Small intestine (tissue), 7 donors: ENCODE data around the gene DNAJC5. TPM values are rescaled to one million over a fixed set of nuclear protein-coding genes. Genes with fewer than 3 reads are reported as not detected.
"Not testable (repeated sequence)": the region's sequence is repeated elsewhere in the genome, so short reads cannot be mapped to it uniquely, and the experiment has no call there.

Experiments
- DNase-seq, 2 donors: peaks; one replicate each; pipeline versions ENCODE4 v3.0.0 to v3.0.0-alpha.2; 2013
- FAIRE-seq: peaks from 2 replicates; lab custom pipeline; 2012; peaks lifted over from hg19 to GRCh38; lab: Jason Lieb, UNC
- H3K27ac ChIP-seq, 3 donors: one replicate each; pipeline ENCODE4 v1.5.1; 2013; ENCODE audit warnings: low read length in 2 of 3, mild to moderate bottlenecking in 2 of 3, control low read depth in 1 of 3, inconsistent platforms in 1 of 3, low read depth in 1 of 3, moderate library complexity in 1 of 3
- H3K27me3 ChIP-seq, 3 donors: one replicate each; pipeline ENCODE4 v1.6.1; 2013; ENCODE audit warnings: low read length in 3 of 3, inconsistent platforms in 1 of 3; ENCODE audit not compliant: control insufficient read depth in 3 of 3, insufficient read depth in 3 of 3
- H3K36me3 ChIP-seq, 3 donors: one replicate each; pipeline ENCODE4 v1.6.1; 2013; ENCODE audit warnings: low read length in 3 of 3, inconsistent platforms in 1 of 3, low read depth in 1 of 3, mild to moderate bottlenecking in 1 of 3, moderate library complexity in 1 of 3; ENCODE audit not compliant: control insufficient read depth in 3 of 3, insufficient read depth in 2 of 3
- H3K4me1 ChIP-seq, 3 donors: one replicate each; pipeline ENCODE4 v1.6.1; 2013; ENCODE audit warnings: low read length in 2 of 3, inconsistent platforms in 1 of 3, low read depth in 1 of 3, mild to moderate bottlenecking in 1 of 3, moderate library complexity in 1 of 3; ENCODE audit not compliant: control insufficient read depth in 3 of 3, insufficient read depth in 2 of 3
- H3K4me3 ChIP-seq, 3 donors: one replicate each; pipeline ENCODE4 v1.5.1; 2013; ENCODE audit warnings: low read length in 3 of 3, control low read depth in 1 of 3, inconsistent platforms in 1 of 3, low read depth in 1 of 3, mild to moderate bottlenecking in 1 of 3, moderate library complexity in 1 of 3
- H3K9me3 ChIP-seq, 2 donors: one replicate each; pipeline ENCODE4 v1.6.1; 2013; ENCODE audit warnings: low read depth in 1 of 2, low read length in 1 of 2; ENCODE audit not compliant: control insufficient read depth in 2 of 2, insufficient read depth in 1 of 2
- WGBS, 3 donors: extraction: QIAGEN DNeasy Blood & Tissue Kit; methylation state at CpG; one replicate each; pipeline ENCODE4 v1.1.7; 2013; 5-methylcytosine and 5-hydroxymethylcytosine counted together
- polyA plus RNA-seq, 4 donors: library from polyadenylated mRNA; stranded (reverse) in 3 of 4; unstranded in 1 of 4; fragments of 200-250 nt in 3 of 4; fragments of 120-200 nt in 1 of 4; gene quantifications; one replicate each; pipeline versions ENCODE4 v1.2.1 to v1.2.3, GENCODE V29; 2013
- donor health status: healthy with polysubstance abuse.
- donor health status: control.
- donor health status: control.
- donor health status: Bipolar disorder and iron deficiency.
- donor health status: healthy.

The DNAJC5 gene
- polyA plus RNA-seq, 4 donors = 20.6 to 52.3 (median 40.3) TPM

GRCh38 chr20:63919130-63919529, 24.2 kb downstream of the DNAJC5 start:
- Histone ChIP-seq H3K27ac (no peak overlapping the region), H3K9me3 (peaks cover 0 to 15% of the 10 kb centered on the region in 2 donors), H3K27me3 (no peaks in the 10 kb centered on the region), H3K36me3 (peaks cover 4 to 41% (median 5%) of the 10 kb centered on the region in 3 donors), H3K4me3 (no peak overlapping the region), H3K4me1 (peaks cover 0 to 1% (median 0%) of the 10 kb centered on the region in 3 donors)
- DNase-seq (no peak), FAIRE-seq (no peak)
- 90 to 96% (median 96%) methylated on average over 18 to 19 of the region's 19 CpGs for WGBS, 3 donors

GRCh38 chr20:63920226-63920625, 25.3 kb downstream of the DNAJC5 start:
- 93 to 96% (median 96%) methylated on average over 20 to 23 of the region's 23 CpGs for WGBS, 3 donors
- H3K27ac ChIP-seq = no peak overlapping the region
- peaks cover 4 to 43% (median 5%) of the 10 kb centered on the region in 3 donors for H3K36me3 ChIP-seq
- DNase-seq (no peak), FAIRE-seq (no peak)
- no peaks in the 10 kb centered on the region for H3K4me1 ChIP-seq
- H3K9me3 ChIP-seq = peaks cover 0 to 10% of the 10 kb centered on the region in 2 donors
- no peaks in the 10 kb centered on the region for H3K27me3 ChIP-seq
- H3K4me3 ChIP-seq = no peak overlapping the region

GRCh38 chr20:63923651-63924050, 28.7 kb downstream of the DNAJC5 start:
- Histone ChIP-seq H3K4me3 (no peak overlapping the region), H3K27me3 (no peaks in the 10 kb centered on the region), H3K9me3 (no peaks in the 10 kb centered on the region), H3K36me3 (peaks cover 6 to 50% (median 12%) of the 10 kb centered on the region in 3 donors), H3K27ac (no peak overlapping the region), H3K4me1 (no peaks in the 10 kb centered on the region)
- 73 to 89% (median 85%) methylated on average over 8 of the region's 8 CpGs for WGBS, 3 donors
- DNase-seq (no peak), FAIRE-seq (no peak)

GRCh38 chr20:63924241-63924640, 29.3 kb downstream of the DNAJC5 start:
- no peak for FAIRE-seq
- no peak overlapping the region for H3K4me3 ChIP-seq

GRCh38 chr20:63926298-63926697, 31.4 kb downstream of the DNAJC5 start:
- Histone ChIP-seq H3K4me1 (no peaks in the 10 kb centered on the region), H3K9me3 (no peaks in the 10 kb centered on the region), H3K4me3 (no peak overlapping the region), H3K36me3 (peaks cover 17 to 65% (median 21%) of the 10 kb centered on the region in 3 donors), H3K27ac (no peak overlapping the region), H3K27me3 (no peaks in the 10 kb centered on the region)
- DNase-seq (no peak), FAIRE-seq (no peak)
- WGBS, 3 donors = 80 to 83% (median 81%) methylated on average over 8 of the region's 8 CpGs

More at GRCh38 chr20:63924241-63924640, 29.3 kb downstream of the DNAJC5 start:
- no peak overlapping the region for H3K27ac ChIP-seq
- no peaks in the 10 kb centered on the region for H3K9me3 ChIP-seq
- no peaks in the 10 kb centered on the region for H3K4me1 ChIP-seq
- no peaks in the 10 kb centered on the region for H3K27me3 ChIP-seq
- DNase-seq = no peak
- H3K36me3 ChIP-seq = peaks cover 12 to 53% (median 14%) of the 10 kb centered on the region in 3 donors
- WGBS, 3 donors = 78 to 82% (median 81%) methylated on average over 9 of the region's 9 CpGs

- no peak overlapping the region for H3K4me3 ChIP-seq
- H3K9me3 ChIP-seq = no peaks in the 10 kb centered on the region
- H3K27ac ChIP-seq = no peak overlapping the region
- H3K27me3 ChIP-seq = no peaks in the 10 kb centered on the region
- FAIRE-seq (no peak), DNase-seq (no peak)
- WGBS, 3 donors = 96 to 98% (median 97%) methylated on average over 26 of the region's 26 CpGs
- no peaks in the 10 kb centered on the region for H3K4me1 ChIP-seq
- H3K36me3 ChIP-seq = peaks cover 22 to 83% (median 25%) of the 10 kb centered on the region in 3 donors
Measured at GRCh38 chr20:63929071-63929470, 34.1 kb downstream of the DNAJC5 start.

GRCh38 chr20:63929473-63929883, 34.6 kb downstream of the DNAJC5 start:
- not testable (repeated sequence) for FAIRE-seq, H3K4me3 ChIP-seq, H3K4me1 ChIP-seq, H3K9me3 ChIP-seq, H3K27ac ChIP-seq, H3K27me3 ChIP-seq, DNase-seq
- peaks cover 22 to 85% (median 29%) of the 10 kb centered on the region in 3 donors for H3K36me3 ChIP-seq
- 95 to 98% (median 98%) methylated on average over 29 to 31 of the region's 31 CpGs for WGBS, 3 donors

GRCh38 chr20:63930971-63931553, 36.1 kb downstream of the DNAJC5 start:
- H3K27ac ChIP-seq = no peak overlapping the region
- H3K4me1 ChIP-seq = no peaks in the 10 kb centered on the region
- H3K36me3 ChIP-seq = peaks cover 22 to 90% (median 37%) of the 10 kb centered on the region in 3 donors
- H3K27me3 ChIP-seq = no peaks in the 10 kb centered on the region
- 74 to 87% (median 76%) methylated on average over 35 to 37 of the region's 37 CpGs for WGBS, 3 donors
- DNase-seq (no peak), FAIRE-seq (no peak)
- H3K9me3 ChIP-seq = no peaks in the 10 kb centered on the region
- H3K4me3 ChIP-seq = no peak overlapping the region
